Measurements from ENCODE around the gene FUT6.
A peak's percentile ranks its signal among the peaks of the same experiment; 100 is the strongest.

FUT6 gene

DNA sequence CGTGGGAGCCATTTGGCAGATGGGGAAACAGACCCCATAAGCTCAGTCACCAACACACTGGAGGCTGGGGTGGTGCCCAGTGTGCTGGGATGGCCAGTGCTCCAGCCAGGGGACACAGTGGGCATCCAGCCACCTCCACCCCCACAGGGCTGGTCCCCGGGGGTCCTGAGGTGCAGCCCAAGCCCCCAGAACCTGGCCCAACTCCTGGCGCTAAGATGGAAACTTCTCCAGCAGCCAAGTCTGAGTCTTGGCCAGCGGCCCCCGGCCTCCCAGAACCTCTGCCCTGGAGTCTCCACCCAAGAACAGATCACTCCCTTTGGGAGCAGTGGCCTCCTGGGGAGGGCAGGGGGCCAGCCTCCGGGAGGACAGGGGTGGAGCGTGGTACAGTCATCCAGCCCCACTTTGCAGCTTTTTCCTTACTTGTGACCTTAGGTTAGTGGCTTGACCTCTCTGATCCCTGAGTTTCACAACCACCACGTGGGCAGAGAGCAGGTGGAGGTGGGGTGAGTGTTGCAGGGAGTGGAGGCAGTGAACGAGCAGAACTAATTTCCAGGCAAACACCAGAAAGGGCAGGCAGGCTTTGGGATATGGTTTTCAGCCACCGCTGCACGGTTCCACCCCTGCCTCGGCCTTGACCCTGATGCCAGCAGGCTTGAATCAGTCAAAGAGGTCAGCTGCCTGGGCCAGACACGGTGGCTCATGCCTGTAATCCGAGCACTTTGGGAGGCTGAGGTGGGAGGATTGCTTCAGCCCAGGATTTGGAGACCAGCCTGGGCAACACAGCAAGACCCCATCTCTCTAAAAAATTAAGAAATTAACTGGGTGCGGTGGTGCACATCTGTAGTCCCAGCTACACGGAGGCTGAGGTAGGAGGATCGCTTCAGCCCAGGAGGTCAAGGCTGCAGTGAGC is 38.9 kb downstream of the FUT6 start:
- no peak for ATAC-seq
- no peak for TF ChIP-seq OSR1 (CRISPR knock-in tag; IDR thresholded peaks at IDR 0.05)
- TF ChIP-seq, protein P1, sequence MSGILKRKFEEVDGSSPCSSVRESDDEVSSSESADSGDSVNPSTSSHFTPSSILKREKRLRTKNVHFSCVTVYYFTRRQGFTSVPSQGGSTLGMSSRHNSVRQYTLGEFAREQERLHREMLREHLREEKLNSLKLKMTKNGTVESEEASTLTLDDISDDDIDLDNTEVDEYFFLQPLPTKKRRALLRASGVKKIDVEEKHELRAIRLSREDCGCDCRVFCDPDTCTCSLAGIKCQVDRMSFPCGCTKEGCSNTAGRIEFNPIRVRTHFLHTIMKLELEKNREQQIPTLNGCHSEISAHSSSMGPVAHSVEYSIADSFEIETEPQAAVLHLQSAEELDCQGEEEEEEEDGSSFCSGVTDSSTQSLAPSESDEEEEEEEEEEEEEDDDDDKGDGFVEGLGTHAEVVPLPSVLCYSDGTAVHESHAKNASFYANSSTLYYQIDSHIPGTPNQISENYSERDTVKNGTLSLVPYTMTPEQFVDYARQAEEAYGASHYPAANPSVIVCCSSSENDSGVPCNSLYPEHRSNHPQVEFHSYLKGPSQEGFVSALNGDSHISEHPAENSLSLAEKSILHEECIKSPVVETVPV (CRISPR knock-in tag; IDR thresholded peaks at IDR 0.05), result no peak
- TF ChIP-seq TOX (CRISPR knock-in tag; IDR thresholded peaks at IDR 0.05; ENCODE audit: borderline replicate concordance), result no peak
- no peak for TF ChIP-seq ZFP3 (CRISPR knock-in tag; IDR thresholded peaks at IDR 0.05)
- no peak for TF ChIP-seq ISL1 (CRISPR knock-in tag; IDR thresholded peaks at IDR 0.05)
- no peak for TF ChIP-seq ZNF565 (CRISPR knock-in tag; conservative IDR thresholded peaks at IDR 0.05; ENCODE audit: low read depth)
- TF ChIP-seq PPARA (CRISPR knock-in tag; IDR thresholded peaks at IDR 0.05; ENCODE audit: borderline replicate concordance), result no peak
- no peak for TF ChIP-seq GLIS3 (CRISPR knock-in tag; IDR thresholded peaks at IDR 0.05)
- no peak for TF ChIP-seq RARB (CRISPR knock-in tag; IDR thresholded peaks at IDR 0.05)
- no peak for TF ChIP-seq BACH2 (CRISPR knock-in tag; IDR thresholded peaks at IDR 0.05; ENCODE audit: borderline replicate concordance)
- no peak for TF ChIP-seq CSDC2 (CRISPR knock-in tag; IDR thresholded peaks at IDR 0.05)
- TF ChIP-seq, protein P2, sequence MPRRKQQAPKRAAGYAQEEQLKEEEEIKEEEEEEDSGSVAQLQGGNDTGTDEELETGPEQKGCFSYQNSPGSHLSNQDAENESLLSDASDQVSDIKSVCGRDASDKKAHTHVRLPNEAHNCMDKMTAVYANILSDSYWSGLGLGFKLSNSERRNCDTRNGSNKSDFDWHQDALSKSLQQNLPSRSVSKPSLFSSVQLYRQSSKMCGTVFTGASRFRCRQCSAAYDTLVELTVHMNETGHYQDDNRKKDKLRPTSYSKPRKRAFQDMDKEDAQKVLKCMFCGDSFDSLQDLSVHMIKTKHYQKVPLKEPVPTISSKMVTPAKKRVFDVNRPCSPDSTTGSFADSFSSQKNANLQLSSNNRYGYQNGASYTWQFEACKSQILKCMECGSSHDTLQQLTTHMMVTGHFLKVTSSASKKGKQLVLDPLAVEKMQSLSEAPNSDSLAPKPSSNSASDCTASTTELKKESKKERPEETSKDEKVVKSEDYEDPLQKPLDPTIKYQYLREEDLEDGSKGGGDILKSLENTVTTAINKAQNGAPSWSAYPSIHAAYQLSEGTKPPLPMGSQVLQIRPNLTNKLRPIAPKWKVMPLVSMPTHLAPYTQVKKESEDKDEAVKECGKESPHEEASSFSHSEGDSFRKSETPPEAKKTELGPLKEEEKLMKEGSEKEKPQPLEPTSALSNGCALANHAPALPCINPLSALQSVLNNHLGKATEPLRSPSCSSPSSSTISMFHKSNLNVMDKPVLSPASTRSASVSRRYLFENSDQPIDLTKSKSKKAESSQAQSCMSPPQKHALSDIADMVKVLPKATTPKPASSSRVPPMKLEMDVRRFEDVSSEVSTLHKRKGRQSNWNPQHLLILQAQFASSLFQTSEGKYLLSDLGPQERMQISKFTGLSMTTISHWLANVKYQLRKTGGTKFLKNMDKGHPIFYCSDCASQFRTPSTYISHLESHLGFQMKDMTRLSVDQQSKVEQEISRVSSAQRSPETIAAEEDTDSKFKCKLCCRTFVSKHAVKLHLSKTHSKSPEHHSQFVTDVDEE (CRISPR knock-in tag; IDR thresholded peaks at IDR 0.05), result no peak

DNA sequence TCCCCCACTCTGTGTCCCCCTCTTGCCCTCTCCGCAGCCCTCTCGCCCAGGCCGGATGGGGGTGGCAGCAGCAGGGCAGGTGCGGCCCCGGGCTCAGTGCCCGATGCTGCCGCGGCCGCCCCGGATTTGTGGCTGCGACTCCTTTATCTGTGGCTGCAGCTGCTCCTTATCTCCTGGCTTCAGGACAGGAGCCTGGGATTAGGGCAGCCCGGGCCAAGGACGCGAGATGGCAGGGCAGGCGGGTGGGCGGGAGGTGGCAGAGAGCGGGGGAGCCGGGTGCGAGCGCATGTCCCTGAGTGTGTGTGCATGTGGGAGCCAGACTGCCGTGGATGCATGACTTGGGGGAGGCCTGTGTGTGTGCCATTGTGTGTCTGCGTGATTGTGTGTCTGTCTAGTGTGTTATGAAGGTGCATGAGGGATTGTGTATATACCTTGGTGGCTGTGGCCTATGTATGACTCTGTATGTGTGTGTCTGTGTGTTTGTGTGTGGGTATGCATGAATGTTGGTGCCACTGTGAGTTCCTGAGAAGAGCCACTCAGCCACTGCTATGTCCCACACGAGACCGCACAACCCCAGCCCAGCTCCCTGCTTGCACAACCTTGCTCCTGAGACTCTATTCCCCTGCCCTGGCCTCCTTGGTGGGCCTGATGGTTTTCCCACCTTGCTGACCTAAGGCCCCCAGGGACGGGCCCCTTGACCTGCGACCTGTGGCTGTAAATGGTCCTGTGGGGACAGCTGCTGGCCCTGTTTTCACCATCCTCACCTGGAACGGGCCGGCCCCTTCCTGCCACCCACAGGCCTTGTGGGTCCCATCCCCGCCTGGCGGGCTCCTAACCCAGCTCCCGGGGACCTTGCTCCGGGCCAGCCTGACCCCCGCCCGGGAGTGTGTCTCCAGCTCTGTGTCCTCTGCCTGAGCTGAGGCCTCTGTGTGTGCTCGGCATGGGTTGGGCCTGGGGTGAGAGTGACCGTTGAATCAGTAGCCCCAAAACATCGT is 40.0 kb downstream of the FUT6 start:
- ATAC-seq, result no peak
- 0 out of 2 replicates have a peak, but pooled peaks have one; percentile 36 for TF ChIP-seq SNAI2 (CRISPR knock-in tag; IDR thresholded peaks at IDR 0.05)
- peak; percentile 80 for TF ChIP-seq TCF4 (CRISPR knock-in tag; IDR thresholded peaks at IDR 0.05; ENCODE audit: borderline replicate concordance)
- TF ChIP-seq ZNF565 (CRISPR knock-in tag; conservative IDR thresholded peaks at IDR 0.05; ENCODE audit: low read depth), result no peak
- TF ChIP-seq, protein P2 (CRISPR knock-in tag; IDR thresholded peaks at IDR 0.05), result peak; percentile 68; the same call in 1 of the 2 replicates

DNA sequence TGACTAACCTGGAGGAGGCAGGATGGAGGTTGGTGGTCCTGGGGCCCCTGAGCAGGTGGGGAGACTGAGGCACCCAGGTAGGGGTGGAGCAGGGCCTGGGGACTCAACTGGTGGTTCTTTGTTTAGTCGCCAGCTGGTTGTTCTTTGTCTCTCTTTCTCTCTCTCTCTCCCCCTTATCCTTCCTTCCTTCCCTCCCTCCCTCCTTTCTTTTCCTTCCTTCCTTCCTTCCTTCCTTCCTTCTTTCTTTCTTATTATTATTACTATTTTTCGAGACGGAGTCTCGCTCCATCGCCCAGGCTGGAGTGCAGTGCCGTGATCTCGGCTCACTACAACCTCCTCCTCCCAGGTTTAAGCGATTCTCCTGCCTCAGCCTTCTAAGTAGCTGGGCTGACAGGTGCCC is 41.3 kb downstream of the FUT6 start:
- no peak for ATAC-seq
- TF ChIP-seq, protein P1 (CRISPR knock-in tag; IDR thresholded peaks at IDR 0.05), result no peak
- TF ChIP-seq ZC3H10 (CRISPR knock-in tag; IDR thresholded peaks at IDR 0.05) (no peak), CSDC2 (CRISPR knock-in tag; IDR thresholded peaks at IDR 0.05) (no peak), ZNF565 (CRISPR knock-in tag; conservative IDR thresholded peaks at IDR 0.05; ENCODE audit: low read depth) (no peak), TCF4 (CRISPR knock-in tag; IDR thresholded peaks at IDR 0.05; ENCODE audit: borderline replicate concordance) (no peak), ZFP30 (CRISPR knock-in tag; IDR thresholded peaks at IDR 0.05) (no peak), OSR1 (CRISPR knock-in tag; IDR thresholded peaks at IDR 0.05) (no peak), RARB (CRISPR knock-in tag; IDR thresholded peaks at IDR 0.05) (no peak), TOX (CRISPR knock-in tag; IDR thresholded peaks at IDR 0.05; ENCODE audit: borderline replicate concordance) (no peak), ARNTL (CRISPR knock-in tag; IDR thresholded peaks at IDR 0.05; ENCODE audit: borderline replicate concordance, low read depth) (no peak), ZFP3 (CRISPR knock-in tag; IDR thresholded peaks at IDR 0.05) (no peak)
- TF ChIP-seq, protein P2 (CRISPR knock-in tag; IDR thresholded peaks at IDR 0.05), result no peak
